ENCODE measurements around the gene IL2RA. TPM values are rescaled to one million over a fixed set of nuclear protein-coding genes. Genes with fewer than 3 reads are reported as not detected.

The IL2RA gene
- total and polyA plus RNA-seq, 2 donors (not counting 3 experiments of a cell fraction or from before 2014, with no cell fraction given), result not detected

GRCh38 chr10:6045314-6045848 is 16.8 kb downstream of the IL2RA start:
- Histone ChIP-seq H3K27me3 (ENCODE audit: control insufficient read depth in 2 of 2, insufficient read depth in 2 of 2, low read length in 2 of 2) (peaks cover 4 to 5% of the 10 kb centered on the region in 2 experiments), H2AFZ (ENCODE audit: low read depth, low read length) (no peak overlapping the region), H3K9me3 (replicated peaks; ENCODE audit: control insufficient read depth, insufficient read depth, low read length) (no peaks in the 10 kb centered on the region), H3K27ac (ENCODE audit: insufficient read depth, low read depth, low read length) (no peak overlapping the region), H3K4me1 (ENCODE audit: control insufficient read depth, extremely low read depth, insufficient read depth, low read length) (no peaks in the 10 kb centered on the region), H3K4me2 (ENCODE audit: insufficient read depth, low read length) (no peak overlapping the region), H3K4me3 (replicated peaks in 1 of 3; ENCODE audit: insufficient read depth in 1 of 3, low read depth in 1 of 3, low read length in 3 of 3) (no peak overlapping the region), H3K9me1 (replicated peaks; ENCODE audit: control insufficient read depth, extremely low read depth, insufficient read depth, low read length) (no peaks in the 10 kb centered on the region), H4K20me1 (replicated peaks; ENCODE audit: control insufficient read depth, extremely low read depth, insufficient read depth, low read length) (no peaks in the 10 kb centered on the region), H3K79me2 (ENCODE audit: control insufficient read depth, insufficient read depth, low read length) (no peaks in the 10 kb centered on the region), H3K36me3 (ENCODE audit: control insufficient read depth in 2 of 2, extremely low read depth in 1 of 2, insufficient read depth in 2 of 2, low read length in 2 of 2) (no peaks in the 10 kb centered on the region), H3K9ac (replicated peaks; ENCODE audit: extremely low read depth, insufficient read depth, low read length) (no peak overlapping the region)
- TF ChIP-seq MAX (IDR thresholded peaks at IDR 0.05; ENCODE audit: insufficient read depth, insufficient read length) (no peak), POLR2A (IDR thresholded peaks at IDR 0.05; ENCODE audit: low read depth, low read length) (no peak), GATA2 (IDR thresholded peaks at IDR 0.05; ENCODE audit: insufficient read depth, insufficient read length, low read depth, low read length) (no peak), FOS (IDR thresholded peaks at IDR 0.05; ENCODE audit: borderline replicate concordance, insufficient read depth, low read length) (no peak)
- intact Hi-C loops (cut with micrococcal nuclease) (no loop called here), dilution Hi-C loops (cut with MboI; ENCODE audit: extremely low pct_ligation_motif_present, low sequenced_read_pairs) (no loop called here)
- FAIRE-seq (no peak), DNase-seq (ENCODE audit: low read depth, low spot score) (no peak)
- ChIA-PET POLR2A (no interaction called here), CTCF (no interaction called here)
- BruUV-seq (replicated peaks), result no TSS peak

GRCh38 chr10:6044751-6045313 is 17.3 kb downstream of the IL2RA start:
- no peaks in the 10 kb centered on the region for H3K4me1 ChIP-seq (ENCODE audit: control insufficient read depth, extremely low read depth, insufficient read depth, low read length)
- no peak overlapping the region for H3K4me3 ChIP-seq (replicated peaks in 1 of 3; ENCODE audit: insufficient read depth in 1 of 3, low read depth in 1 of 3, low read length in 3 of 3)
- no peaks in the 10 kb centered on the region for H3K79me2 ChIP-seq (ENCODE audit: control insufficient read depth, insufficient read depth, low read length)
- dilution Hi-C loops (cut with MboI; ENCODE audit: extremely low pct_ligation_motif_present, low sequenced_read_pairs), result no loop called here
- no peak for TF ChIP-seq GATA2 (IDR thresholded peaks at IDR 0.05; ENCODE audit: insufficient read depth, insufficient read length, low read depth, low read length)
- no peak for TF ChIP-seq CTCF (IDR thresholded peaks at IDR 0.05; ENCODE audit: extremely low read depth in 1 of 2, insufficient read depth in 1 of 2, low read depth in 1 of 2, low read length in 2 of 2)
- TF ChIP-seq EZH2 (IDR thresholded peaks at IDR 0.05; ENCODE audit: borderline replicate concordance, low read depth, low read length, severe bottlenecking), result no peak
- no peak for TF ChIP-seq MAX (IDR thresholded peaks at IDR 0.05; ENCODE audit: insufficient read depth, insufficient read length)
- no peak for TF ChIP-seq JUN (IDR thresholded peaks at IDR 0.05; ENCODE audit: borderline replicate concordance, insufficient read depth, insufficient read length, low read depth)
- TF ChIP-seq POLR2AphosphoS5 (IDR thresholded peaks at IDR 0.05; ENCODE audit: insufficient read depth, low read depth, low read length), result no peak
- no peak for TF ChIP-seq MYC (IDR thresholded peaks at IDR 0.05; ENCODE audit: low read depth, low read length)
- TF ChIP-seq POLR2A (IDR thresholded peaks at IDR 0.05; ENCODE audit: low read depth, low read length), result no peak
- intact Hi-C loops (cut with micrococcal nuclease), result no loop called here
- H3K9ac ChIP-seq (replicated peaks; ENCODE audit: extremely low read depth, insufficient read depth, low read length), result no peak overlapping the region
- BruUV-seq (replicated peaks), result no TSS peak
- H4K20me1 ChIP-seq (replicated peaks; ENCODE audit: control insufficient read depth, extremely low read depth, insufficient read depth, low read length), result no peaks in the 10 kb centered on the region
- ChIA-PET POLR2A (no interaction called here), CTCF (no interaction called here)
- no peak for FAIRE-seq
- peaks cover 3 to 5% of the 10 kb centered on the region in 2 experiments for H3K27me3 ChIP-seq (ENCODE audit: control insufficient read depth in 2 of 2, insufficient read depth in 2 of 2, low read length in 2 of 2)
- DNase-seq (ENCODE audit: low read depth, low spot score), result no peak
- no peak overlapping the region for H2AFZ ChIP-seq (ENCODE audit: low read depth, low read length)
- H3K27ac ChIP-seq (ENCODE audit: insufficient read depth, low read depth, low read length), result no peak overlapping the region
- no peaks in the 10 kb centered on the region for H3K9me1 ChIP-seq (replicated peaks; ENCODE audit: control insufficient read depth, extremely low read depth, insufficient read depth, low read length)
- H3K36me3 ChIP-seq (ENCODE audit: control insufficient read depth in 2 of 2, extremely low read depth in 1 of 2, insufficient read depth in 2 of 2, low read length in 2 of 2), result no peaks in the 10 kb centered on the region
- no peaks in the 10 kb centered on the region for H3K9me3 ChIP-seq (replicated peaks; ENCODE audit: control insufficient read depth, insufficient read depth, low read length)
- H3K4me2 ChIP-seq (ENCODE audit: insufficient read depth, low read length), result no peak overlapping the region

Data from endothelial cell of umbilical vein (primary cell).